ENCODE data around the gene ZNF396.

DNA sequence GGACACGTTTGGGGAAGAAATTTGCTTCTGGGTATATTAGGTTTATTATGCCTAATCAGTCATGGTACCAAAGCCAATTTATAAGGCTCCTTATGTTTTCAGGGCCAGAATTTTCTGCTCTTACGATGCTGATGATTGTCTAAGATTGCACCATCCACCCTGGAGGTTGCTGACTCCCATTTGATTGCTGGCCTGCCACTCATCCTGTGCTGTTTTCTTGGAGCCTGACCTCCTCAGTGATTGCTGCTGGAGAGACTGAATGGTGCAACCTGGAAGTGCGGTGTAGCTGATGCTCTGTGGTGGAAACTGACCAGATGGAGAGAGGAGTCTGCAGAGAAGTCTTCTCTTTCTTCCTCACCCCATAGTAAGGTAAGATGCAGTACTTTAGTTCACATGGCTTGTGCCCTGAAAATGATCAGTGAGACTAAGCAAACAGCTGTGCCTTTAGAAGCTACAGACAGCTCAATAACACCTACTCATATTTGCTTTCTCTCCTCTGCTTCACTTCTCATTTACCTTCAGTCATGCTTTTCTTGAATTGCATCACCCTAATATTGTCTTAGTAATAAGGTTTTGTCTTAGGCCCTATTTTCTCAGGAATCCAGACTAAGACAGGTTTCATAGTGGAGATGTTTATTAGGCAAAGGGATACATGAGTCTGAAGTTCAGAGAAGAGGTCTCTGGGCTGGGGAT lies 50.3 kb downstream of the ZNF396 start:
- TF ChIP-seq, protein P1, sequence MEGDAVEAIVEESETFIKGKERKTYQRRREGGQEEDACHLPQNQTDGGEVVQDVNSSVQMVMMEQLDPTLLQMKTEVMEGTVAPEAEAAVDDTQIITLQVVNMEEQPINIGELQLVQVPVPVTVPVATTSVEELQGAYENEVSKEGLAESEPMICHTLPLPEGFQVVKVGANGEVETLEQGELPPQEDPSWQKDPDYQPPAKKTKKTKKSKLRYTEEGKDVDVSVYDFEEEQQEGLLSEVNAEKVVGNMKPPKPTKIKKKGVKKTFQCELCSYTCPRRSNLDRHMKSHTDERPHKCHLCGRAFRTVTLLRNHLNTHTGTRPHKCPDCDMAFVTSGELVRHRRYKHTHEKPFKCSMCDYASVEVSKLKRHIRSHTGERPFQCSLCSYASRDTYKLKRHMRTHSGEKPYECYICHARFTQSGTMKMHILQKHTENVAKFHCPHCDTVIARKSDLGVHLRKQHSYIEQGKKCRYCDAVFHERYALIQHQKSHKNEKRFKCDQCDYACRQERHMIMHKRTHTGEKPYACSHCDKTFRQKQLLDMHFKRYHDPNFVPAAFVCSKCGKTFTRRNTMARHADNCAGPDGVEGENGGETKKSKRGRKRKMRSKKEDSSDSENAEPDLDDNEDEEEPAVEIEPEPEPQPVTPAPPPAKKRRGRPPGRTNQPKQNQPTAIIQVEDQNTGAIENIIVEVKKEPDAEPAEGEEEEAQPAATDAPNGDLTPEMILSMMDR (IDR thresholded peaks at IDR 0.05; ENCODE audit: borderline replicate concordance, extremely low read depth, low read length, poor library complexity, severe bottlenecking), result no peak
- no peak for TF ChIP-seq EZH2 (IDR thresholded peaks at IDR 0.05; ENCODE audit: borderline replicate concordance, low read depth, low read length, severe bottlenecking)

Measured in DND-41 (cell line).